Smooth muscle cell (in vitro differentiated cells): Measurements from ENCODE around the gene ADIPOR2. TPM values are rescaled to one million over a fixed set of nuclear protein-coding genes. Genes with fewer than 3 reads are reported as not detected.

ENCODE experiments used
- DNase-seq: peaks from one replicate; lab custom pipeline; 2025; ENCODE audit not compliant: unreplicated experiment; lab: John Stamatoyannopoulos, UW
- H2AFZ ChIP-seq: fragments of 200-600 bp; sonication (generic); 2 replicates; pipeline ENCODE4 v1.6.0; 2016; ENCODE audit warnings: antibody characterized with exemption, low read depth, mild to moderate bottlenecking
- H3F3A ChIP-seq: fragments of 200-600 bp; sonication (generic); 2 replicates; pipeline ENCODE4 v1.6.0; 2017; ENCODE audit warnings: antibody characterized with exemption, low read depth
- H3K27ac ChIP-seq: fragments of 200-600 bp; sonication (generic); 2 replicates; pipeline ENCODE4 v1.5.1; 2016; ENCODE audit warnings: low read depth, mild to moderate bottlenecking
- H3K27me3 ChIP-seq: fragments of 200-600 bp; sonication (generic); 2 replicates; pipeline ENCODE4 v1.6.1; 2016; ENCODE audit warnings: low read depth, mild to moderate bottlenecking
- H3K36me3 ChIP-seq: fragments of 200-600 bp; sonication (generic); 2 replicates; pipeline ENCODE4 v1.5.1; 2016; ENCODE audit warnings: low read depth
- H3K4me1 ChIP-seq: fragments of 200-600 bp; sonication (generic); 2 replicates; pipeline ENCODE4 v1.5.1; 2016; ENCODE audit warnings: low read depth
- H3K4me2 ChIP-seq: fragments of 200-600 bp; sonication (generic); 2 replicates; pipeline ENCODE4 v1.6.0; 2016; ENCODE audit warnings: mild to moderate bottlenecking
- H3K4me3 ChIP-seq: fragments of 200-600 bp; sonication (generic); 2 replicates; pipeline ENCODE4 v1.5.1; 2016; ENCODE audit warnings: mild to moderate bottlenecking
- H3K79me2 ChIP-seq: fragments of 200-600 bp; sonication (generic); 2 replicates; pipeline ENCODE4 v1.6.0; 2016; ENCODE audit warnings: low read depth, mild to moderate bottlenecking
- H3K9ac ChIP-seq: fragments of 200-600 bp; sonication (generic); 2 replicates; pipeline ENCODE4 v1.6.0; 2016; ENCODE audit warnings: low read depth
- H3K9me3 ChIP-seq: fragments of 200-600 bp; sonication (generic); replicated peaks from 2 replicates; pipeline ENCODE4 v1.5.1; 2016; ENCODE audit warnings: low read depth
- H4K20me1 ChIP-seq: fragments of 200-600 bp; sonication (generic); 2 replicates; pipeline ENCODE4 v1.6.0; 2016; ENCODE audit warnings: low read depth
- WGBS: methylation state at CpG from one replicate; pipeline ENCODE4 v1.1.7; 2016; ENCODE audit warnings: low lambda C conversion rate; 5-methylcytosine and 5-hydroxymethylcytosine counted together
- polyA plus RNA-seq: library from polyadenylated mRNA; unstranded; fragments of >200 nt; fragmentation: Nextera tagmentation; extraction: Ambion mirVana; gene quantifications from 2 replicates; pipeline ENCODE4 v1.2.1, GENCODE V29; 2016
- total RNA-seq: library from RNA; depleted of rRNA; stranded (reverse); fragments of >200 nt; gene quantifications from 2 replicates; pipeline ENCODE4 v1.2.3, GENCODE V29; 2014
- TF ChIP-seq, protein P1 (sequence below): fragments of 200-600 bp; sonication (generic); IDR thresholded peaks from 2 replicates; pipeline ENCODE4 v1.5.1; 2017; ENCODE audit warnings: borderline replicate concordance, mild to moderate bottlenecking, antibody characterized with exemption; ENCODE audit not compliant: insufficient read depth, poor library complexity, severe bottlenecking

The ADIPOR2 gene
- total and polyA plus RNA-seq, 2 experiments from 2014 or later: 7.0 to 34.1 TPM

DNA sequence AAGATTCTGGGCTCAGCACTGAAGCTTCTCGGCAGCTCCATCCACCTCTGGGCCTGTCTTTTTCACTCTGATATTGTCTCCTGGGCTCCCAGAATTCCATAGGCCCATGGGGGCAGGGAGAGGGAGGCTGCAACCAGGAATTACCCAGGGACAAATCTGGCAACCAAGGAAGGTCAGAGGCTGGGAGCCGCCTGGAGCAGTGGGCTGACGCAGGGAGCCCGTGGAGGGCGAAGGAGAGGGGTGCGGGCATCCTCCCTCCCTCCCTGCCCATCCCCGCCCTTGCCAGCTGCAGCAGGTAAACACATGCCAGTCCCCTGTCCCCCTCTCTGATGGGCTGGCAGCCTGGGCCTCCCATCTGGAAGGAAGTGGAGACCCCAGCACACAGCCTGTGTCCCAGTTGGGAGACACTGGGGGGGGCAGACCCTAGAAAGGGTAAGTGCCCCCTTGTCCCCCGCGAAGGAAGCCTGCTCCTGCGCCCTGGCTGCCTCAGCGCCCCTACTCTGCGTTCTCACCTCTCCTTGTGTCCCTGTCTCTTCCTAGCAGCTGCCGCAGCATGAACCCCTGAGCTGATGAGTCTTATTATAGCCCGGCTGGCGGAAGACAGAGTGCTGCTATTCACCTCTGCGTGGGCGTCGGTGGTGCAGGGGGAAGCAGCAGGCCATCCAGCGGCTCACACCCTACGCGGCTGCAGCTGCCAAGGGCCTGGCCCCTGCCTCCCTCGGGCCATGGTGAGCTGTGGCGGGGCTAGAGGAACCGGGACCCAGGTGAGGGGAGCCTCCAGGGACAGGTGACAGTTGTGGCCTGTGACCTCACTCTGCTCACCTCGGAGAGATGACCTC is 136.2 kb downstream of the ADIPOR2 start:
- Histone ChIP-seq H3K9ac (no peak overlapping the region), H3K36me3 (no peaks in the 10 kb centered on the region), H3K4me2 (no peak overlapping the region), H3K9me3 (no peaks in the 10 kb centered on the region), H3K27ac (no peak overlapping the region), H3K27me3 (peaks cover 25% of the 10 kb centered on the region), H3F3A (no peaks in the 10 kb centered on the region), H2AFZ (no peak overlapping the region), H4K20me1 (no peaks in the 10 kb centered on the region), H3K4me1 (peaks cover 1% of the 10 kb centered on the region), H3K79me2 (no peaks in the 10 kb centered on the region), H3K4me3 (no peak overlapping the region)
- TF ChIP-seq, protein P1, sequence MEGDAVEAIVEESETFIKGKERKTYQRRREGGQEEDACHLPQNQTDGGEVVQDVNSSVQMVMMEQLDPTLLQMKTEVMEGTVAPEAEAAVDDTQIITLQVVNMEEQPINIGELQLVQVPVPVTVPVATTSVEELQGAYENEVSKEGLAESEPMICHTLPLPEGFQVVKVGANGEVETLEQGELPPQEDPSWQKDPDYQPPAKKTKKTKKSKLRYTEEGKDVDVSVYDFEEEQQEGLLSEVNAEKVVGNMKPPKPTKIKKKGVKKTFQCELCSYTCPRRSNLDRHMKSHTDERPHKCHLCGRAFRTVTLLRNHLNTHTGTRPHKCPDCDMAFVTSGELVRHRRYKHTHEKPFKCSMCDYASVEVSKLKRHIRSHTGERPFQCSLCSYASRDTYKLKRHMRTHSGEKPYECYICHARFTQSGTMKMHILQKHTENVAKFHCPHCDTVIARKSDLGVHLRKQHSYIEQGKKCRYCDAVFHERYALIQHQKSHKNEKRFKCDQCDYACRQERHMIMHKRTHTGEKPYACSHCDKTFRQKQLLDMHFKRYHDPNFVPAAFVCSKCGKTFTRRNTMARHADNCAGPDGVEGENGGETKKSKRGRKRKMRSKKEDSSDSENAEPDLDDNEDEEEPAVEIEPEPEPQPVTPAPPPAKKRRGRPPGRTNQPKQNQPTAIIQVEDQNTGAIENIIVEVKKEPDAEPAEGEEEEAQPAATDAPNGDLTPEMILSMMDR: no peak
- DNase-seq: no peak
- 86% methylated on average over 25 of the region's 25 CpGs for WGBS

DNA sequence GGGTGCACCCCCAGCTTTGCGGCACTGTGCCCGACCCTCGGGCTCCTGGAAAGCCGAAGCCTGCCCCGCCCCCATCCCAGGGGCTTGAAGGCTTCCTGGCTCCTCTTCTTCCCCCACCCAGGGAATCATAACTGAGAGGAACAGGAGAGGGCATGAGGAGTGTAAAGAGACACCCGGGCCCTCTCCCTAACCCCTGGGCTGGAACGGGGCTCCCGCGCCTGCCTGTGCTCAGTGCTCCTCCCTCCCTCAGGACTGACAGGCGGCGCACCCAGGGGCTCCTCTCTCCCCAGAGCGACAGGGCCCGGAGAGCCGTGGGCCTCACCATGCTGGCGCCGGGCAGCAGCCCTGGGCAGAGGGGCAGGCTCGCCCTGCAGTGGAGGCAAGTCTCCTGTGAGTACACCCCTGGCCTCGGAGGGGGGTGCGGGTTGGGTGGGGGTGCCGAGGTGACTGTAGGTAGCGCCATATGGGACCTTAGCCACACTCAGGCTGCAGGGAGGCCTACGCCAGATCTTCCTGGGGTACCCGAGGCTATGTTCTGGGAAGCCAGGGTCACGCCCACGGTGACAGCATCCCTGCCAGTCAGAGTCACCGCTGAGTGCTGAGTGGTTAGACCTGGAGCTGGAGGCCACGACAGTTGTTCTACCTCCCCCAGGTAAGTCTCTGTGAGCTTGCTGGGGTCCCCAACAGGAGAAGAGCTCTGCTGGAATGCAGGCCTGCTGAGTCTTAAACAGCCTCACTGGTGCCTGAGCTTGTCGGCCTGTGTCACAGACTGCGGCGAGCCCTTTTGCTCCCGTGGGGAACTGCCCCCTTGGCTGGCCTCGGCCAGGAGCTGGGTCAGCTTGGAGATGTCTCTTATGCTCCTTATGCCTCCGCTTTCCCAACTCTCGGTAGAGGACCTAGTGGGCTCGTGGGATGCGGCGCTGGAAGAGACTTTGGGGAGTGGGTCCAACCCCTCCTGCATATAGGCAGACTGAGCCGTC is 137.2 kb downstream of the ADIPOR2 start:
- no peak overlapping the region for H3K27ac ChIP-seq
- H3K9me3 ChIP-seq: no peaks in the 10 kb centered on the region
- no peaks in the 10 kb centered on the region for H3K79me2 ChIP-seq
- H3K36me3 ChIP-seq: no peaks in the 10 kb centered on the region
- 90% methylated on average over 38 of the region's 38 CpGs for WGBS
- H3K27me3 ChIP-seq: peaks cover 25% of the 10 kb centered on the region
- no peaks in the 10 kb centered on the region for H3F3A ChIP-seq
- TF ChIP-seq, protein P1: no peak
- no peak for DNase-seq
- no peak overlapping the region for H3K4me2 ChIP-seq
- H3K9ac ChIP-seq: no peak overlapping the region
- no peaks in the 10 kb centered on the region for H4K20me1 ChIP-seq
- H2AFZ ChIP-seq: no peak overlapping the region
- H3K4me1 ChIP-seq: no peaks in the 10 kb centered on the region
- no peak overlapping the region for H3K4me3 ChIP-seq

DNA sequence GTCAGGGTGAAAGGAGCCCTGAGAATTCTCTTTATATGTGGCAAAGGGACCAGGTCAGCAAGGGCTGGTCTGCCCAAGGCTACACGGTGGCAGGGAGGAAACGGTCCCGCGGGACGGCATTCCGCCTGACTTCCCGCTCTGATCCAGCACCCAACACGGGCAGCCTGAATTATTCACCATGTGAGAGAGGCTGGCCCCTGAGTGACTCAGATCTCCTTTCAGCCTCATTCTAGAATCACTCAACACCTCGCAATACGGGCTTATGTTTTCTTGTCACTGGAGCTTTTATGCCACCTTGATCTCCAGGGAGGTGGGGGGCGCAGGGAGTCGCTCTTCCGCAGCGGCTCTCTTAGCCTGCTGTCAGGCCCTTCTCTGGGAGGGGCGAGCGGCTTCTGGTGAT is 138.0 kb downstream of the ADIPOR2 start:
- 77% methylated on average over 16 of the region's 16 CpGs for WGBS
- H3K9ac ChIP-seq: no peak overlapping the region
- no peak for DNase-seq
- H3K79me2 ChIP-seq: no peaks in the 10 kb centered on the region
- TF ChIP-seq, protein P1: no peak
- no peaks in the 10 kb centered on the region for H3K9me3 ChIP-seq
- H2AFZ ChIP-seq: no peak overlapping the region
- no peaks in the 10 kb centered on the region for H3K36me3 ChIP-seq
- peaks cover 27% of the 10 kb centered on the region for H3K27me3 ChIP-seq
- no peak overlapping the region for H3K27ac ChIP-seq
- H3K4me2 ChIP-seq: no peak overlapping the region
- H3K4me1 ChIP-seq: no peaks in the 10 kb centered on the region
- no peaks in the 10 kb centered on the region for H3F3A ChIP-seq
- no peak overlapping the region for H3K4me3 ChIP-seq
- no peaks in the 10 kb centered on the region for H4K20me1 ChIP-seq
